GM10248 (cell line): Measurements from ENCODE around the gene ZNF230.

Experiments used
- CTCF ChIA-PET: fragments of 300-600 bp; sonication (Branson Sonifier 250); formaldehyde crosslinking; extraction: SDS; loops from one replicate; lab custom pipeline; 2021; ENCODE audit warnings: antibody characterized with exemption; lab: Yijun Ruan, JAX
- POLR2A ChIA-PET: fragments of 350-650 bp; sonication (Branson Sonifier 250); formaldehyde crosslinking; extraction: SDS; loops from one replicate; lab custom pipeline; 2020; ENCODE audit warnings: antibody characterized with exemption; lab: Yijun Ruan, JAX
- DNase-seq: peaks from one replicate; pipeline ENCODE4 v3.0.0; 2012; ENCODE audit errors: extremely low spot score
- CTCF ChIP-seq: IDR thresholded peaks from 2 replicates; pipeline ENCODE4 v1.5.1; 2012; ENCODE audit warnings: mild to moderate bottlenecking, low read depth; ENCODE audit errors: extremely low read depth, missing control alignments, control extremely low read depth

ZNF230 gene

GRCh38 chr19:44005973-44006372 lies 3.2 kb downstream of the ZNF230 start:
- TF ChIP-seq CTCF, result no peak
- ChIA-PET POLR2A (no interaction called here), CTCF (no interaction called here)
- DNase-seq, result no peak

DNA sequence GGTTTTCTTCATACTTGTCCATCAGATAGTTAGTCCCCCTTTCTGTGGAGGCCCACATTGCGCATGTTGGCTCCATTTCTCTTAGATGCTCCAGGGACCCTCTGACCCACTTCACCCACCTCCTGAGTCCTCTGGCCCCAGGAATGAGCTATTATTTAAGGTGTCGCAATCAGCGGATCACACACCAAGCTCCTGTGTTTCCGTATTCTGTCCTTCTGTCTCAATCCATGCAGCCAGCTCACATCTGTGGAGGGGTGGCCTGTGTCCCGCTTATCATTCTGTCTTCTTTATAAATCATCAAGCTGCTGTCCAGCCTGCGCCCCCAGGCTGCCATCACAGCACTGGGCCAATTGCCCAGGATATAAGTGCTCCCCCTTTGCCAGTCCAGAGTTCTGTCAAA lies 4.7 kb downstream of the ZNF230 start:
- DNase-seq, result no peak
- POLR2A ChIA-PET, result no interaction called here
- TF ChIP-seq CTCF, result no peak
- CTCF ChIA-PET, result no interaction called here

DNA sequence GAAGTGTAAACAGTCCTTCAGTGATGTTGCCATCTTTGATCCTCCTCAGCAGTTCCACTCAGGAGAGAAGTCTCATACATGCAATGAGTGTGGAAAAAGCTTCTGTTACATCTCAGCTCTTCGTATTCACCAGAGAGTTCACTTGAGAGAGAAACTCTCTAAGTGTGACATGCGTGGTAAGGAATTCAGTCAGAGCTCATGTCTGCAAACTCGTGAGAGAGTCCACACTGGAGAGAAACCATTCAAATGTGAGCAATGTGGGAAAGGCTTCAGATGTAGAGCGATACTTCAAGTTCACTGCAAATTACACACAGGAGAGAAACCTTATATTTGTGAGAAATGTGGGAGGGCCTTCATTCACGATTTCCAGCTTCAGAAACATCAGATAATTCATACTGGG lies 7.7 kb downstream of the ZNF230 start:
- DNase-seq, result no peak
- no peak for TF ChIP-seq CTCF
- CTCF ChIA-PET, result no interaction called here
- POLR2A ChIA-PET, result no interaction called here

- ChIA-PET POLR2A (no interaction called here), CTCF (no interaction called here)
- no peak for DNase-seq
- no peak for TF ChIP-seq CTCF
Observed at GRCh38 chr19:44019498-44019897, 16.7 kb downstream of the ZNF230 start.

DNA sequence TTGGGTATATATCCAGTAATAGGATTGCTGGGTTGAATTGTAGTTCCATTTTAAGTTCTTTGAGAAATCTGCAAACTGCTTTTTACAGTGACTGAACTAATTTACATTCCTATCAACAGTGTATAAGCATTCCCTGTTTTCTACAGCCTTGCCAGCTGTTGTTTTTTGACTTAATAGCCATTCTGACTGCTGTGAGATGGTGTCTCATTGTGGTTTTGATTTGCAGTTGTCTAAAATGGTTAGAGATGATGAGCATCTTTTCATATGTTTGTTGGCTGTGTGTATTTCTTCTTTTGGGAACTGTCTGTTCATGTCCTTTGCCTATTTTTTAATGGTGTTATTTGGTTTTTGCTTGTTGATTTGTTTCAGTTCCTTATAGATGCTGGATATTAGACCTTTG lies 18.5 kb downstream of the ZNF230 start:
- no peak for TF ChIP-seq CTCF
- CTCF ChIA-PET, result no interaction called here
- POLR2A ChIA-PET, result no interaction called here
- no peak for DNase-seq

DNA sequence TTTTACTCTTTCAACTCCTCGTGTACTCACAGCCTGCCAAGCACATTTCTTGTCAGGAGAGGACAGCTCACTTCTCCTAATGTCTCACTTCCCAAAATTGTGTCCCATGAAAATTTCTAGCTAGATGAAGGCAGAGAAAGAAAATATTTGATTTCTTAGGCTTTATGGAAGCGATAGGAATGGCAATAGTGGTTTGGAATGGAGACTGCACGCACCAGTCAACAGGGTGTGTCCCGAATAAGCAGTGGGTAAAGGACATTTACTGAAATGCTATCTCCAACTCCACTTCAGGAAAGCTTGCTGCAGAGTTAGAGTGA lies 22.1 kb downstream of the ZNF230 start:
- CTCF ChIA-PET, result interaction anchor here (1.2 kb wide), 1 partner anchor 48 kb away, joined by 3 read pairs; no protein-coding TSS in a partner anchor
- no peak for DNase-seq
- POLR2A ChIA-PET, result interaction anchor here (0.6 kb wide), 1 partner anchor 90 kb away, joined by 3 read pairs; the partner anchor contains the start of gene ZNF45
- no peak for TF ChIP-seq CTCF
